ENCODE measurements around the gene NAPA.

The NAPA gene

DNA sequence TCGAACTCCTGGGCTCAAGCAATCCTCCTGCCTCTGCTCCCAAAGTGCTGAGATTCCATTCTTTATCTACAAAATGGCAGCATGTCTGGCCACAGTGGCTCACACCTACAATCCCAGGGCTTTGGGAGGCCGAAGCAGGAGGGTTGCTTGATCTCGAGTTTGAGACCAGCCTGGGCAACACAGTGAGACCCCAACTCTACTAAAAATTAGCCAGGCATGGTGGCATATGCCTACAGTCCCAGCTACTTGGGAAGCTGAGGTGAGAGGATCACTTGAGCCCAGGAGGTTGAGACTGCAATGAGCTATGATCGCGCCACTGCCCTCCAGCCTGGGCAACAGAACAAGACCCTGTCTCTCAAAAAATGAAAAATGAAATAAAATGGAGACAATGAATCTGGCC is 6.1 kb downstream of the NAPA start:
- TF ChIP-seq, protein P1, sequence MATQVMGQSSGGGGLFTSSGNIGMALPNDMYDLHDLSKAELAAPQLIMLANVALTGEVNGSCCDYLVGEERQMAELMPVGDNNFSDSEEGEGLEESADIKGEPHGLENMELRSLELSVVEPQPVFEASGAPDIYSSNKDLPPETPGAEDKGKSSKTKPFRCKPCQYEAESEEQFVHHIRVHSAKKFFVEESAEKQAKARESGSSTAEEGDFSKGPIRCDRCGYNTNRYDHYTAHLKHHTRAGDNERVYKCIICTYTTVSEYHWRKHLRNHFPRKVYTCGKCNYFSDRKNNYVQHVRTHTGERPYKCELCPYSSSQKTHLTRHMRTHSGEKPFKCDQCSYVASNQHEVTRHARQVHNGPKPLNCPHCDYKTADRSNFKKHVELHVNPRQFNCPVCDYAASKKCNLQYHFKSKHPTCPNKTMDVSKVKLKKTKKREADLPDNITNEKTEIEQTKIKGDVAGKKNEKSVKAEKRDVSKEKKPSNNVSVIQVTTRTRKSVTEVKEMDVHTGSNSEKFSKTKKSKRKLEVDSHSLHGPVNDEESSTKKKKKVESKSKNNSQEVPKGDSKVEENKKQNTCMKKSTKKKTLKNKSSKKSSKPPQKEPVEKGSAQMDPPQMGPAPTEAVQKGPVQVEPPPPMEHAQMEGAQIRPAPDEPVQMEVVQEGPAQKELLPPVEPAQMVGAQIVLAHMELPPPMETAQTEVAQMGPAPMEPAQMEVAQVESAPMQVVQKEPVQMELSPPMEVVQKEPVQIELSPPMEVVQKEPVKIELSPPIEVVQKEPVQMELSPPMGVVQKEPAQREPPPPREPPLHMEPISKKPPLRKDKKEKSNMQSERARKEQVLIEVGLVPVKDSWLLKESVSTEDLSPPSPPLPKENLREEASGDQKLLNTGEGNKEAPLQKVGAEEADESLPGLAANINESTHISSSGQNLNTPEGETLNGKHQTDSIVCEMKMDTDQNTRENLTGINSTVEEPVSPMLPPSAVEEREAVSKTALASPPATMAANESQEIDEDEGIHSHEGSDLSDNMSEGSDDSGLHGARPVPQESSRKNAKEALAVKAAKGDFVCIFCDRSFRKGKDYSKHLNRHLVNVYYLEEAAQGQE (IDR thresholded peaks at IDR 0.05; ENCODE audit: insufficient replicate concordance, low read depth), result no peak
- TF ChIP-seq SPI1 (IDR thresholded peaks at IDR 0.05; ENCODE audit: borderline replicate concordance, low read depth), result no peak
- TF ChIP-seq, protein P2, sequence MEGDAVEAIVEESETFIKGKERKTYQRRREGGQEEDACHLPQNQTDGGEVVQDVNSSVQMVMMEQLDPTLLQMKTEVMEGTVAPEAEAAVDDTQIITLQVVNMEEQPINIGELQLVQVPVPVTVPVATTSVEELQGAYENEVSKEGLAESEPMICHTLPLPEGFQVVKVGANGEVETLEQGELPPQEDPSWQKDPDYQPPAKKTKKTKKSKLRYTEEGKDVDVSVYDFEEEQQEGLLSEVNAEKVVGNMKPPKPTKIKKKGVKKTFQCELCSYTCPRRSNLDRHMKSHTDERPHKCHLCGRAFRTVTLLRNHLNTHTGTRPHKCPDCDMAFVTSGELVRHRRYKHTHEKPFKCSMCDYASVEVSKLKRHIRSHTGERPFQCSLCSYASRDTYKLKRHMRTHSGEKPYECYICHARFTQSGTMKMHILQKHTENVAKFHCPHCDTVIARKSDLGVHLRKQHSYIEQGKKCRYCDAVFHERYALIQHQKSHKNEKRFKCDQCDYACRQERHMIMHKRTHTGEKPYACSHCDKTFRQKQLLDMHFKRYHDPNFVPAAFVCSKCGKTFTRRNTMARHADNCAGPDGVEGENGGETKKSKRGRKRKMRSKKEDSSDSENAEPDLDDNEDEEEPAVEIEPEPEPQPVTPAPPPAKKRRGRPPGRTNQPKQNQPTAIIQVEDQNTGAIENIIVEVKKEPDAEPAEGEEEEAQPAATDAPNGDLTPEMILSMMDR (IDR thresholded peaks at IDR 0.05; ENCODE audit: insufficient read depth, low read length), result no peak
- no peak for TF ChIP-seq GABPA (IDR thresholded peaks at IDR 0.05; ENCODE audit: low read depth)
- TF ChIP-seq POLR2AphosphoS5 (IDR thresholded peaks at IDR 0.05; ENCODE audit: low read depth), result no peak
- Histone ChIP-seq H3K27me3 (ENCODE audit: insufficient read depth, poor library complexity, severe bottlenecking) (no peaks in the 10 kb centered on the region), H3K27ac (replicated peaks) (no peak overlapping the region), H3K4me3 (replicated peaks; ENCODE audit: insufficient read depth, low read length) (no peak overlapping the region)
- no peak for DNase-seq (ENCODE audit: low read depth in 1 of 2, low spot score in 1 of 2)

DNA sequence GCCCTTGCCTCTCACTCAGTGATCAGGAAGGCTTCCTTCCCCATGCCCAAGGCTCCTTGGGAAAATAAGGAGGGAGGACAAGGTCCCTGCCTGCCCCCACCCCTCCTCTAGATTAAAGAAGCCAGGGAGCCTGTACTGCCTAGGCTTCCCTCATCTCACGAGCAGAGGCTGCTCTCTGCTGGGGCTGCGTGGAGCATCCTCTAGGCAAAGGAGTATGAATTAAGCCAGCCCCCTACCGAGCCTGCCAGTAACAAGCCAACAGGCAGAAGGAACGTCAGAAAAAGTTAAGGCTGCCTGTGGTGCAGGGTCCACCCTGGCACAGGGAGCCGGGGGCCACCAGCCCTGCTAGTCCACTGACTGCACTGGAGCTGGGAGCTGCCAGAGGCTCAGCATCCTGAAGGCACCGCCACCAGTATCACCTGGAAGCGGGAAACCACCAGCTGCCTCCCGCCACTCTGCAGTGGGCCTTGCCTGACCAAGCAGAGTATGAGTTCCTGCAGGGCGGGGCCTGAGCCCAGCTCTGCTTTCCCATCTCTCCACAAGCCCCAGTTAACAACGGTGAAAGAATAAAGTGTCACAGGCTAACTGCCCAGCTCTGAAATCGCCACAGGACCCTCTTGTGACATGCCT is 6.8 kb downstream of the NAPA start:
- DNase-seq (ENCODE audit: low read depth in 1 of 2, low spot score in 1 of 2), result no peak
- Histone ChIP-seq H3K27me3 (ENCODE audit: insufficient read depth, poor library complexity, severe bottlenecking) (no peaks in the 10 kb centered on the region), H3K27ac (replicated peaks) (no peak overlapping the region), H3K4me3 (replicated peaks; ENCODE audit: insufficient read depth, low read length) (no peak overlapping the region)
- TF ChIP-seq GABPA (IDR thresholded peaks at IDR 0.05; ENCODE audit: low read depth) (no peak), SPI1 (IDR thresholded peaks at IDR 0.05; ENCODE audit: borderline replicate concordance, low read depth) (no peak), POLR2AphosphoS5 (IDR thresholded peaks at IDR 0.05; ENCODE audit: low read depth) (no peak)
- TF ChIP-seq, protein P2 (IDR thresholded peaks at IDR 0.05; ENCODE audit: insufficient read depth, low read length), result no peak
- TF ChIP-seq, protein P1 (IDR thresholded peaks at IDR 0.05; ENCODE audit: insufficient replicate concordance, low read depth), result no peak

DNA sequence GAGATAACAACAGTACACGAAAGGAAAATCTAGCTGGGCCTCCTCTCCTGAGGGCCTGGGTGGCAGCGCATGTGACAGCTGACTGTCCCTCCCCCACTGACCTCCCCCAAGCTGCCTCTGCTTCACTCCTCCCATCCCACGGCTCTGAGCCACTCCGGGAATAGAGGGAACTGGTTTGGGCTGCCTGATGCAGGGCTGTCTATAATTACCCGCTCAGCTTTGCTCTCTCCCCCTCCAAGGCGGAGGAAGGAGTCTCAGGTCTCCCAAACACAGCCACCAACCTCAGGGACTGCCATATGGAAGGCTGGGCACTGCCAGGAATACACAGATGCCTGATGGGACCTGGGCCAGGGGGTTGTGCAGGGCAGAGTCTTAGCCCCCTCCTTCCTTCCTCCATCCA is 7.9 kb downstream of the NAPA start:
- no peak for TF ChIP-seq POLR2AphosphoS5 (IDR thresholded peaks at IDR 0.05; ENCODE audit: low read depth)
- Histone ChIP-seq H3K27ac (replicated peaks) (no peak overlapping the region), H3K4me3 (replicated peaks; ENCODE audit: insufficient read depth, low read length) (no peak overlapping the region), H3K27me3 (ENCODE audit: insufficient read depth, poor library complexity, severe bottlenecking) (no peaks in the 10 kb centered on the region)
- no peak for DNase-seq (ENCODE audit: low read depth in 1 of 2, low spot score in 1 of 2)

DNA sequence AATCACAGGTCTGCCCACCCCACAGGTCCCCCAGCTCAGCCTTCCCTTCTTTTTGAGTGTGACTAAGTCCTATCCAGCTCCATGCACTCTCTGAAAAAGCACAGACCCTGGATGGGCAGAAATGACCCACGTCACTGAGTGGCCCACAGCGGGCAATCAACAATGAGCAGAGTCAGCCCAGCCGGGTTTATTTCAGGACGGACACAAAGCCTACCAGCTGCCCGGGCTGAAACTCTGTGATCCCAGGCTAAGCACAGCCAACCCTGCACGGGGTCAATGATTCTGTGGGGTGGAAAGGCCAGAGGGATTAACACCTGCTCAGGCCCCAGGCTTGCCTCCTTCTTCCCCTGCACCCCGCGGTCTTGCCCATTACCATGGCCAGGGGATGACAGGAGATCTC is 8.4 kb downstream of the NAPA start:
- H3K27ac ChIP-seq (replicated peaks), result no peak overlapping the region
- TF ChIP-seq, protein P2 (IDR thresholded peaks at IDR 0.05; ENCODE audit: insufficient read depth, low read length), result no peak
- TF ChIP-seq POLR2AphosphoS5 (IDR thresholded peaks at IDR 0.05; ENCODE audit: low read depth) (no peak), SPI1 (IDR thresholded peaks at IDR 0.05; ENCODE audit: borderline replicate concordance, low read depth) (no peak), GABPA (IDR thresholded peaks at IDR 0.05; ENCODE audit: low read depth) (no peak)
- TF ChIP-seq, protein P1 (IDR thresholded peaks at IDR 0.05; ENCODE audit: insufficient replicate concordance, low read depth), result no peak

More for the DNA sequence above, 8.4 kb downstream of the NAPA start:
- no peak for DNase-seq (ENCODE audit: low read depth in 1 of 2, low spot score in 1 of 2)
- no peaks in the 10 kb centered on the region for H3K27me3 ChIP-seq (ENCODE audit: insufficient read depth, poor library complexity, severe bottlenecking)
- no peak overlapping the region for H3K4me3 ChIP-seq (replicated peaks; ENCODE audit: insufficient read depth, low read length)
